GM18520 (cell line): ENCODE measurements around the gene HOXD9.

Experiments used
- ATAC-seq: cut with Tn5 transposase; IDR thresholded peaks from one replicate; pipeline ENCODE4 v1.9.1; 2021; ENCODE audit not compliant: unreplicated experiment

HOXD9 gene

DNA sequence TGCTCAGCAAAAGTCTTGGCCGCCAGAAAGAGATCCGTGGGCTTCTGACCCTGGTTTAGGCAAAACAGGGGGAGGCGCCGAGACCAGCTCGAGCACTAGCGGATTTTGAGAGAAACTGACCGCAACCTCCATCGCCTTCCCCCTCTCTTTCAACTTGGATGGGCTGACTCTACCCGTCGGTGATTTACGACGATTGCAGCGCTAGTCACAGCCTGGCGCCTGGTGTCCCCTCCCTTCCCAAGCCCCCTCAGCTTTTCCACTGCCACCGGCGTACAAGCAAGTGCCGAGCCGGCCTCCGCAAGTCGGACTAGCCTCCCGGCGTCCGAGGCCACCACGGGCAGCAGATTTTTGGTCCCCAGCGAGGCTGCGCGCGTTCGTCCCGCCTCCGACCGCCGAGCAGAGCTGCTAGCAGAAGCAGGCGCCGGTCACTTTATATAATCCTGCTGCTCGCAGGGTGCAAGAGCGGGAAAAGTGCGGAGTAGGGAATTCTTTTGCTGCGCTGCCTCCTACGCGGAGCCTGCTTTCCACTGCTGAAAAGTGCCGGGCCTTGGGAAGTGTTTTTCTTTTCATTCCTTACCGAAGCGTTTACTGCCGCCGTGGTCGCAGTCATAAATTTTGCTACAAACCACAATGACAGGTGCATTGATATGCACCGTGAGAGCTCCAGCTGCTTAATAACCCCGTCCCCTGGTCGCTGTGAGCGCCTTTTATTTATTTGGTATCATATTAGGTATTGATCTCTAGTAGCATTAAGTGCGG lies 42.3 kb downstream of the HOXD9 start:
- no peak for ATAC-seq

- ATAC-seq: no peak
These were observed 43.0 kb downstream of the HOXD9 start for GRCh38 chr2:176165370-176166050.

GRCh38 chr2:176166272-176166671 lies 43.8 kb downstream of the HOXD9 start:
- no peak for ATAC-seq

DNA sequence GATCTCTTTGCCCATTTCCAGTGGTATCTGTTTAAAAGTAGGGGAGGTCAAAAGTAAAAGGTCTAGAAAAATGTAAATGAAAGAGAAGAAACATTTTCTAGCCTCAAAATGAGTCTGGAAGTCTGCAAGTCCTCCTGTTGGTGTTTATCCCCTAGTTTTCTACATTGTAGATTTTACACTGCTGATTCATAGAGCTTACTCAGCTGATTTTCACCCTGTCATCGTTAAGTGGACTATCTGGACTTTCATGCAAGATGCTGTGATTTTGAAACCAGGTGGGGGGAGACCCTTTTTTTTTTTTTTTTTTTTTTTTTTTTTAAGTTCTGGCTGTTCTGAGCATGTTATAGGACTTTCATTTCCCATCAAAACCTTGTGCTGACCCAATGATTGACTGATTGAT lies 44.9 kb downstream of the HOXD9 start:
- no peak for ATAC-seq

DNA sequence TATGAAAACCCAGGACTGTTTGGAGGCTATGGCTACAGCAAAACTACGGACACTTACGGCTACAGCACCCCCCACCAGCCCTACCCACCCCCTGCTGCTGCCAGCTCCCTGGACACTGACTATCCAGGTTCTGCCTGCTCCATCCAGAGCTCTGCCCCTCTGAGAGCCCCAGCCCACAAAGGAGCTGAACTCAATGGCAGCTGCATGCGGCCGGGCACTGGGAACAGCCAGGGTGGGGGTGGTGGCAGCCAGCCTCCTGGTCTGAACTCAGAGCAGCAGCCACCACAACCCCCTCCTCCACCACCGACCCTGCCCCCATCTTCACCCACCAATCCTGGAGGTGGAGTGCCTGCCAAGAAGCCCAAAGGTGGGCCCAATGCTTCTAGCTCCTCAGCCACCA lies 46.7 kb downstream of the HOXD9 start:
- ATAC-seq: no peak

GRCh38 chr2:176169711-176170110 lies 47.2 kb downstream of the HOXD9 start:
- no peak for ATAC-seq

DNA sequence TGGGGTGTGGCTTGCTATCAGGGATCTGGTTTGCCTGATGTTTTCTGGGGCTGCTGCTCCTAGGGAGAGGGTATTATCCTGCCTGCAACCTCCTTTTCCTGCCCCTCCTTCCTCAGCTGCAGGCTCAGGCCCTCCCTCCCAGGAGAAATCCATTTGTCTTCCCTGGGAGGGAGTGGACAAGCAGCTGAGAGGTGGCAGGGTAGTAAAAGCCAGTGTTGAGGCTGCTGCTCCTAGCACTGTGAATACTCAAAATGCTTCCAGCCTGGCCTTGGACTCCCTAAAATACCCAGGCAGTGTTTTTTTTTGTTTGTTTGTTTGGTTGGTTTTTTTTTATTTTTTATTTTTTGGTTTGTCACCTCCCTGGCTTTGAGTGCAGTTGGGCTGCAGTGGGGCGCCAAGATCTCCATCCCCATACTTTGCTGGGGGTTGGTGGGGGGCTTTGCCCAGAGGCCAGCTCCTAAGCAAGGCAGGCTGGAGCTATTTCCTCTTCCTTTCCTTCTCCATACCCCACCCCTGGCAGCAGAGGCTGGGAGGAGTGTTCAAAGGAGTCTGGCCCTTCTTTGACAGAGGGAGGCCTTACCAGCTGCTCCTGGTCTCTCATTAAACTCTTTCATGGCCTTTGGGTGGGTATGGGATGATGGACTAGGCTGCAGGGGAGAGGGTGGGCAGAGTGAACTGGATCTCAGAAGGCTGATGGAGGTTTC lies 48.2 kb downstream of the HOXD9 start:
- no peak for ATAC-seq

GRCh38 chr2:176171351-176172006 lies 49.0 kb downstream of the HOXD9 start:
- no peak for ATAC-seq

DNA sequence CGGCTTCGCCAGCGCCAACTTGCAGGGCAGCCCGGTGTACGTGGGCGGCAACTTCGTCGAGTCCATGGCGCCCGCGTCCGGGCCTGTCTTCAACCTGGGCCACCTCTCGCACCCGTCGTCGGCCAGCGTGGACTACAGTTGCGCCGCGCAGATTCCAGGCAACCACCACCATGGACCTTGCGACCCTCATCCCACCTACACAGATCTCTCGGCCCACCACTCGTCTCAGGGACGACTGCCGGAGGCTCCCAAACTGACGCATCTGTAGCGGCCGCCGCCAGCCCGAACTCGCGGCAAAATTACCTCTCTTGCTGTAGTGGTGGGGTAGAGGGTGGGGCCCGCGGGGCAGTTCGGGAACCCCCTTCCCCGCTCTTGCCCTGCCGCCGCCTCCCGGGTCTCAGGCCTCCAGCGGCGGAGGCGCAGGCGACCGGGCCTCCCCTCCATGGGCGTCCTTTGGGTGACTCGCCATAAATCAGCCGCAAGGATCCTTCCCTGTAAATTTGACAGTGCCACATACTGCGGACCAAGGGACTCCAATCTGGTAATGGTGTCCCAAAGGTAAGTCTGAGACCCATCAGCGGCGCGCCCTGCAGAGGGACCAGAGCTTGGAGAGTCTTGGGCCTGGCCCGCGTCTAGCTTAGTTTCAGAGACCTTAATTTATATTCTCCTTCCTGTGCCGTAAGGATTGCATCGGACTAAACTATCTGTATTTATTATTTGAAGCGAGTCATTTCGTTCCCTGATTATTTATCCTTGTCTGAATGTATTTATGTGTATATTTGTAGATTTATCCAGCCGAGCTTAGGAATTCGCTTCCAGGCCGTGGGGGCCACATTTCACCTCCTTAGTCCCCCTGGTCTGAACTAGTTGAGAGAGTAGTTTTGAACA lies 49.7 kb downstream of the HOXD9 start:
- no peak for ATAC-seq

DNA sequence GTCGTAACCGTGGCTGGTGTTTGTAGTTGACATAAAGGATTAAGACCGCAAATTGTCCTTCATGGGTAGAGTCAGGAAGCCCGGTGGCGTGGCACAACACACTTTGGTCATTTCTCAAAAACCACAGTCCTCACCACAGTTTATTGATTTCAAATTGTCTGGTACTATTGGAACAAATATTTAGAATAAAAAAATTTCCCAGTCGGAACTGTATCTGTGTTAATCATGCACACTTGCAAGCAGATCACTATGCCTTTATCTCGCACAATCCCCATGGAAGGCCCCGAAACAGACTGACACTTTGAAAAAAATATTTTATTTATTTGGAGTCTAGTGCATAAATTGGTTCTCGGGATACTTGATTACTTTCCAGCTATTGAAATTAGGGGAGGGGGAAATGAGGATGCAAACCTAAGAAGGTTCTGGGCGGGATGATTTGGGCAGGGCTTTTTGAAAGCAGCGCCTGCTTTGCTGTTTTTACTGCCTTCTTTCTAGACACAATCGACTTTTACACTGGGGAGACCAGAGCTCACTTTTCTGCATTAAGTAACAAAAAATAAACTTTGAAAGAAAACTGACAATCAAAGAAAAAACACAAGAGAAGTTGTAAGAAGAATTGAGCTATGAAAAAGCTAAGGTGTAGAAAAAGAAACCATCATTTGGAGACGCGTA lies 50.5 kb downstream of the HOXD9 start:
- ATAC-seq: no peak

DNA sequence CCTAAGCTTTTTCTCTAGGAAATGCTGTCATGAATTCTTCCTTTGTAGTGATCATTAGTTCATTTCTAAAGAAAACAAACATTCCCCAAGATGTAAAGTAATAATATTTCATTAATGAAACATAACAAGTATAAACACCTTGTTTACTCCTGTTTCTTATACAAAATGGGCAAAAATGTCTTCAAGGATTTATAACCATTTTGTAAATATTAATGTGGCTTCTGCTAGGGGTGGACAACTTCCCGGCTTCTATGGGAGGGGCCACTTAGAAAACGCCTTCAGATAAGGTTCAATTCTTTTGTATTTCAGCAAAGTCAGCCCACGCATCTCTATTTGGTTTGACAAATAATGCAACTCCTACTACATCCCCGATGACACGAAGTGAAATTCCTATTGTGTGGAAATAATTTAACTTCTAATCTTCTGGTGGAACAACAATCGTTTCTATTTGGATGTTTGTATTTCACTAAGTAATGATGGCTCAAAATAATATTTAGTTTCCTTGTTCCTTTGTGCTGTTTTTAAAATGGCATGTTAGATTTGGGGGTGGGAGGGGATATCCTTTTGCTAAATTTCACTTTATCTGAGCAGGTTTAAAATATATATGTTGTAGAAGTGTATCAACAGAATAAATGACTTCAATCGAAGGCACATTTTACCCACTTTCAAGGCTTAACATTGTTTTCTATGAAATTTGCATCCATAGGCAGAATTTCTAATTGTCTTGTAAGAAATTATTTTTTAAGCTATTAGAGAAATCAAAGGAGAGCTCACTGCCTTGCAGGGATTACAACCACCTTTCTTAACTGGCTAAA lies 51.3 kb downstream of the HOXD9 start:
- ATAC-seq: no peak

DNA sequence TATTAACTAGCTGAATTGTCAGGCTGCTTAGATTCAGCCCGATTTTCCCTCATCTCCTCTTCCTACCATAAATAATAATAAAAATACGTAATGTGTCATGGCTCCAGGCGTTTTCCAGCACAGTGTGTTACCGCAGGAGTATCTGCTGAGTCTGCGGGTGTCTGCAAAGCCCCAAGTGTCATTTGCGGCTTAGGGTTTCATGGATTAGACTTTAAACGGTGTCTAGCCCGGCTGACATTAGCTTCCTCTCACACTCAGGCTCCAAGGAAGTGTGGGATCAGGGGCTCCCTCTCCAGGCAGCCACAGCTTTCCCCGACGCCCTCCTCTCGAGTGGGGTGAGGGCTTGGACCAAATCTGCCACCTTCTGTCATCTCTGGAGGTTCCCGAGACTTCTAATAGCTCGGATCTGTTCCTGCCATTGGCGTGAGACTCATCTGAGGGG lies 51.9 kb downstream of the HOXD9 start:
- ATAC-seq: no peak
